GM21737 (cell line): ENCODE results near the gene CTNNBL1.

Source experiments
- ATAC-seq: cut with Tn5 transposase; IDR thresholded peaks from one replicate; pipeline ENCODE4 v1.9.1; 2021; ENCODE audit warnings: mild to moderate bottlenecking, moderate library complexity; ENCODE audit not compliant: unreplicated experiment

Gene CTNNBL1

GRCh38 chr20:37775200-37775599, 81.4 kb downstream of the CTNNBL1 start:
- ATAC-seq: no peak

DNA sequence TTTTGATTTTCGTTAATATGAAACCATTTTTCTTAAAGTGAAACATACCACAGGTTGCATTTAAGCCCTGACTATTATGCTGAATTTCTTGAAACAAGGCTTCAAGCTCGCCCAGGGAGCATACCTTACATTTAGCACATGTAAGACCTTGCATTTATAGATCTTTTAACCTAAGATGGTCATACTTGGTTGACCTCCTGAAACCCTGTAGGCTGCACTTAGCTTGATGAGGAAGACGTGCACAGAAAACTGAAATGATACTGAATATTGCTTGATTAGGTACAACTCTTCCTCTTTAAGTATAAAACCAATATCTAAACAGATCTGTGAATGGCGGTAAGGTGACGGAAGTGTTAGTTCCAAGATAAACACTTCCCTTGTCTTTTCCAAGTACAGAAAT, 82.2 kb downstream of the CTNNBL1 start:
- no peak for ATAC-seq

DNA sequence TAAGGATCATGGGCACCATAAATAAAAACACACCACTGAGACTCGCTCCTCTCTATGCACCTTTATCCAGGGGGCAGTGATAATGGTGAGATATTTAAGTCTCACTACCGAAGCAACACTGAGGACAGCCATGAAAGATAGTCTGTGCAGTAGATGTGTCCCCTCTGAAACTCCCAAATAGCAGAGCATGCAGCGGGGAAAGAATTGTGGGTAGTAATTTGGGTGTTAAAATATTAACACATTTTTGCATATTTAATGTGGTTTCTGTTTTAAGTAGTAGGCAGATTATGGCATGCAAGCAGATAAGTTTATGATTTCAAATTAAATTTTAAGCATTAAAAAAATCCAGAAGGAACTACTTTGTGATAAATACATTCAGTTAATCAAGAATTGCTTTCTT, 82.7 kb downstream of the CTNNBL1 start:
- ATAC-seq: no peak

- no peak for ATAC-seq
Observed at GRCh38 chr20:37777012-37777950, 83.5 kb downstream of the CTNNBL1 start.

- ATAC-seq: no peak
Observed at GRCh38 chr20:37777988-37778659, 84.3 kb downstream of the CTNNBL1 start.

GRCh38 chr20:37781626-37782025, 87.8 kb downstream of the CTNNBL1 start:
- ATAC-seq: no peak

GRCh38 chr20:37786043-37786442, 92.2 kb downstream of the CTNNBL1 start:
- ATAC-seq: no peak

DNA sequence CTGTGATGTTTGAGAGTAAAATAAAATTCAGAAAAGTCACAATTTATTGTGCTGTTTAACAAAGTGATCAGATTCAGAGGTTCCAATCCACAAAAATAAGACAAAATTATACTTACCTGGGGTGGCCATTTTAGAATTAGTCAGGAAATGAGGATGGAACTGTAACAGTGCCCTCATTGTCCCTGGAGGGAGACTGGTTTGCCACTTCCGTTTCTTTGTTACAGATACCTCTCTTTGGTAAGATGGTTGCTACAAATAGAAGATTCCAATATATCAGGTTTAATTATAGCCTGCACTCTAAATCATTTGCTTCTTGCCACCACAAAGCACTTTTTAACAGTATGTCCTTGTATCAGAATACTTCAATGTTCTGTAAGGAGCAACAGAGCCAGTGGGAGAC, 95.6 kb downstream of the CTNNBL1 start:
- ATAC-seq: no peak

DNA sequence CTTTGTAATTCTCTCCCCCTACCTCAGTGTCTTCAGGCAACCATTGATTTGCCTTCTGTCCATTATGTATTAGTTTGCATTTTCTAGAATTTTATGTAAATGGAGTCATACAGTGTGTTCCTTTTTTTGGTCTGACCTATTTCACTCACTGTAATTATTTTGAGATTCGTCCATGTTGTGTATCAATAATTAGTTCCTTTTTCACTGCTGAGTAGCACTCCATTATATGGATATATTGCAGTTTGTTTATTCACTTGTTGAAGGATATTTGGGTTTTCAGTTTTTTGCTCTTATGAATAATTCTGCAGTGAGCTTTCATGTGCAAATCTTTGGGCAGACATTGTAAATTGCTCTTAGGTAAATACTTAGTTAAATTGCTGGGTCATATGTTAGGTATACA, 97.1 kb downstream of the CTNNBL1 start:
- ATAC-seq: no peak

- ATAC-seq: no peak
Observed at GRCh38 chr20:37796121-37796520, 102.3 kb downstream of the CTNNBL1 start.

GRCh38 chr20:37796733-37797132, 102.9 kb downstream of the CTNNBL1 start:
- ATAC-seq: no peak

GRCh38 chr20:37797669-37798175, 103.9 kb downstream of the CTNNBL1 start:
- ATAC-seq: no peak

- no peak for ATAC-seq
Observed at GRCh38 chr20:37798312-37798711, 104.5 kb downstream of the CTNNBL1 start.

GRCh38 chr20:37800618-37801017, 106.8 kb downstream of the CTNNBL1 start:
- no peak for ATAC-seq

DNA sequence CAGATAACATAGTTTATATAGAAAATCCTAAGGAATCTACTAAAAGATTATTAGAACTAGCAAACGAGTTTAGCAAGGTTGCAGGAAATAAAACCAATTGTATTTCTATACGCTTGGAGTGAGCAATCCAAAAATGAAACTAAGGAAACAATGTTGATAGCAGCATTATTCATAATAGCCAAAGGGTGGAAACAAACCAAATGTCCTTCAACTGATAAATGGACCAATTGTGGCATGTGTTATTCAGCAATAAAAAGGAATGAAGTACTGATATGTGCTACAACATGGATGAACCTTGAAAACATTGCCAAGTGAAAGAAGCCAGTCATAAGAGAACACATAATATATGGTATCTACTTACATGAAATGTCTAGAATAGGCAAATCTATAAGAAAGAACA, 108.1 kb downstream of the CTNNBL1 start:
- no peak for ATAC-seq

DNA sequence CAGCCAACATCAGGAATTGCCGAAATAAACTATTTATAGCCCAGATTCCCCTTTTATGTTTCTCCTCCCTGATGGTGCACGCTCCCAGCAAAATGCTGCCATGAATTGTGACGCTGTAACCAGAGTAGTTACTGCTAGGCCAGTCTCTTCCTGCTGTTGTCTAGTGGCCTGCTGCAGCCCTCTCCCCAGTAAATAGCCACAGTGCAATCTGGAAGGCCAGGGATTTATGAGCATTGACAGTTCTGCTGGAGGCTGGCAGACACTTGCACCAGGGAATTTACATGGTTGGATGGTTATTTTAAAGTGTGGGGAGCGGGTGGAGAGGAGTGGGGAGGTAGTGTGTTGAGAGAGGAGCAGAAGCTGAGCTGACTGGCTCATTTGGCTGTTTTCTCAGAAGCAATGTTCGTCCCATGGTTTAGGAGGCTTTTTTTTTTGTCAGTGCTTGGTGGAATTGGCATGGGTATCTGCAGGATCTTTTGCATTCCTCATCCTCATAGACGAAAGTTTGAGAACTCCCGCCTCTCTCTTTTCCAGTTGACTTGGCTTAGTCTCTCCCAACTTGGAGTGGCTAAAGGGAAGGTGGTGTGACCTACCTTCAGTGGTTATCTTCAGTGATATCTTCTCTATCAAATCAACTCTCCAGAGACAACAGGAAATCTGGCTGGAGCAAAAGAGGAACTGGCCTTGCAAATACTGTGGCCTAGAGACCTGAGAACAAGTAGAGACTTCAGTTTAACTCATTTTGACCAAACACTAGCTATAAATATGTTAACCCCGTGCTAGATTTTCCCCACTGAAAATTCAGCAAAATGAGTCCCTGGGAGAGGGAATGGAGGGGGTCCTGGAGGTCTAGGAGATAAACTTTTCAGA, 109.8 kb downstream of the CTNNBL1 start:
- no peak for ATAC-seq

- ATAC-seq: peak; percentile 65
Observed at GRCh38 chr20:37804584-37805566, 111.0 kb downstream of the CTNNBL1 start.

DNA sequence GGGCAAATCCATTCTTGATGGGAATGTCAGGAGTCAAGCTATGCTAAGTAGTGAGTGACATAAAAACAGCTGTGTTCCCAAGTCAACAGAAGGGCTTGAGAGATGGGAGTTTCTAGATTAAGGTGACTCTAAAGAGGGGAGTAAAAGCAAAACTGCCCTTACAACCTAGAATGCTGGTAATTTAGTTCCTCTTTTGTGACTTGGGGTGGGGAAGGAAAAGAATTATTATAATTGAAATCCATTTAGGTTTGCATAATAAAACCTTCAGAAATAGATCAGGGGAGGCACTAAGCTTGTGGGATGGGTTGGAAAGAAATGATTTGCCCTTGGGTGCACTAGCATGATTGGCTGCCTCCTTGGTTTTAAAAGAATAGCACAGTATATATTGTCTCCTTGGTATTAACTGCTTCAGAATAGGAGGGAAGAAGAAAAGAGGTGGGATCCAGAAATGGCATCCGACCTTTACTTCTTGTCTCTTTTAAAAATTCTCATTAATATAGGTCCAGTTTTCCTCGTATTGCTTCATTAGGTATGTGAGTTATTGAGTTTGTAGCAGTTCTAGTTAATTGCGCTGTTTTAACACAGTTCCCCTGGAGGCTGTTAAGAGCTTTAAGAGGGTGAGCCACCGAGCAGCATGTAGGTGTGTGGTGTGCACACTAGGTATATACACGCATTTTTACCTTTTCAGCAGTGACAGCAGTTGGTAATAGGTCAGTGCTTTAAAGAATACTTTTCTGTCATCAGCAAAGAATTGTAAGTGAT, 113.8 kb downstream of the CTNNBL1 start:
- no peak for ATAC-seq
